Naive thymus-derived CD4-positive, alpha-beta T cell (primary cell): ENCODE results near the gene GPR157. TPM values are rescaled to one million over a fixed set of nuclear protein-coding genes. Genes with fewer than 3 reads are reported as not detected.
A peak's percentile ranks its signal among the peaks of the same experiment; 100 is the strongest.

Experiments
- ATAC-seq: fragments of 150-1000 bp; cut with Tn5 transposase; 2 replicates; pipeline ENCODE4 v1.10.0; 2021; ENCODE audit warnings: mild to moderate bottlenecking, moderate library complexity
- CTCF ChIA-PET: fragments of 350-600 bp; sonication (Branson Sonifier 250); formaldehyde crosslinking; loops from one replicate; lab custom pipeline; 2021; ENCODE audit warnings: antibody characterized with exemption; lab: Charles Lee
- POLR2A ChIA-PET: fragments of 350-600 bp; sonication (Branson Sonifier 250); formaldehyde crosslinking; loops from one replicate; lab custom pipeline; 2021; ENCODE audit warnings: antibody characterized with exemption, inconsistent platforms; lab: Charles Lee
- DNase-seq, 9 donors: peaks; one replicate each; pipeline versions ENCODE4 v3.0.0 to v3.0.0-alpha.2; 2020 to 2022; ENCODE audit warnings: mixed read lengths in 1 of 9
- H3K27ac ChIP-seq: one replicate; pipeline ENCODE4 v1.7.0; 2013; ENCODE audit warnings: mild to moderate bottlenecking, low read depth, low read length, moderate library complexity
- H3K27me3 ChIP-seq, 2 donors: one replicate each; pipeline ENCODE4 v1.7.0; 2013; ENCODE audit warnings: low read length in 2 of 2, mild to moderate bottlenecking in 2 of 2, moderate library complexity in 2 of 2; ENCODE audit not compliant: control insufficient read depth in 2 of 2, insufficient read depth in 2 of 2
- H3K36me3 ChIP-seq, 3 experiments: 1 replicate in 2 of 3; 2 replicates in 1 of 3; pipeline ENCODE4 v1.7.0; 2013; ENCODE audit warnings: low read length in 3 of 3, mild to moderate bottlenecking in 3 of 3, moderate library complexity in 1 of 3; ENCODE audit not compliant: insufficient read depth in 3 of 3, control insufficient read depth in 2 of 3
- H3K4me1 ChIP-seq, 2 donors: one replicate each; pipeline ENCODE4 v1.7.0; 2013; ENCODE audit warnings: low read length in 2 of 2, mild to moderate bottlenecking in 2 of 2, moderate library complexity in 1 of 2; ENCODE audit not compliant: control insufficient read depth in 2 of 2, insufficient read depth in 2 of 2
- H3K4me3 ChIP-seq: 2 replicates; pipeline ENCODE4 v1.7.0; 2013; ENCODE audit warnings: mild to moderate bottlenecking, low read length
- H3K9me3 ChIP-seq, 3 experiments: 1 replicate in 2 of 3; 2 replicates in 1 of 3; pipeline ENCODE4 v1.7.0; 2013; ENCODE audit warnings: low read length in 3 of 3; ENCODE audit not compliant: control insufficient read depth in 2 of 3
- H3K27ac Mint-ChIP-seq, 9 donors: one replicate each; pipeline ENCODE4 v1.8.0; 2020 to 2022; ENCODE audit warnings: mixed read lengths in 9 of 9, mild to moderate bottlenecking in 8 of 9, moderate library complexity in 5 of 9, inconsistent platforms in 2 of 9
- H3K27me3 Mint-ChIP-seq, 5 donors: one replicate each; pipeline ENCODE4 v1.8.0; 2021 to 2022; ENCODE audit warnings: mixed read lengths in 5 of 5, mild to moderate bottlenecking in 1 of 5
- H3K36me3 Mint-ChIP-seq, 5 donors: one replicate each; pipeline ENCODE4 v1.8.0; 2020 to 2022; ENCODE audit warnings: mixed read lengths in 5 of 5, mild to moderate bottlenecking in 3 of 5, inconsistent platforms in 1 of 5
- H3K4me1 Mint-ChIP-seq, 7 donors: one replicate each; pipeline ENCODE4 v1.8.0; 2020 to 2022; ENCODE audit warnings: mixed read lengths in 7 of 7, mild to moderate bottlenecking in 3 of 7, inconsistent platforms in 1 of 7
- H3K4me3 Mint-ChIP-seq, 10 donors: one replicate each; pipeline ENCODE4 v1.8.0; 2020 to 2022; ENCODE audit warnings: mild to moderate bottlenecking in 10 of 10, mixed read lengths in 10 of 10, moderate library complexity in 6 of 10, inconsistent platforms in 2 of 10
- H3K9me3 Mint-ChIP-seq, 11 donors: one replicate each; pipeline ENCODE4 v1.8.0; 2020 to 2022; ENCODE audit warnings: mixed read lengths in 11 of 11, mild to moderate bottlenecking in 4 of 11, inconsistent platforms in 1 of 11, moderate library complexity in 1 of 11
- intact Hi-C, 2 donors: fragments of 100-400 bp; cut with micrococcal nuclease; formaldehyde crosslinking; loops; one replicate each; pipeline ENCODE4 v1.15.1; 2023
- polyA plus RNA-seq, 2 donors: library from polyadenylated mRNA; unstranded; fragments of 300-500 nt; fragmentation: Illumina TruSeq; gene quantifications; one replicate each; pipeline ENCODE4 v1.2.3, GENCODE V29; 2021
- total RNA-seq, 6 experiments: library from RNA in 5 of 6; stranded (reverse) in 5 of 6; gene quantifications; 1 replicate in 5 of 6; 2 replicates in 1 of 6; pipeline ENCODE4 v1.2.3 and lab custom pipeline; 2021 to 2026

Gene GPR157
- total and polyA plus RNA-seq, 7 experiments from 2014 or later = 1.4 to 14.1 (median 5.2) TPM

DNA sequence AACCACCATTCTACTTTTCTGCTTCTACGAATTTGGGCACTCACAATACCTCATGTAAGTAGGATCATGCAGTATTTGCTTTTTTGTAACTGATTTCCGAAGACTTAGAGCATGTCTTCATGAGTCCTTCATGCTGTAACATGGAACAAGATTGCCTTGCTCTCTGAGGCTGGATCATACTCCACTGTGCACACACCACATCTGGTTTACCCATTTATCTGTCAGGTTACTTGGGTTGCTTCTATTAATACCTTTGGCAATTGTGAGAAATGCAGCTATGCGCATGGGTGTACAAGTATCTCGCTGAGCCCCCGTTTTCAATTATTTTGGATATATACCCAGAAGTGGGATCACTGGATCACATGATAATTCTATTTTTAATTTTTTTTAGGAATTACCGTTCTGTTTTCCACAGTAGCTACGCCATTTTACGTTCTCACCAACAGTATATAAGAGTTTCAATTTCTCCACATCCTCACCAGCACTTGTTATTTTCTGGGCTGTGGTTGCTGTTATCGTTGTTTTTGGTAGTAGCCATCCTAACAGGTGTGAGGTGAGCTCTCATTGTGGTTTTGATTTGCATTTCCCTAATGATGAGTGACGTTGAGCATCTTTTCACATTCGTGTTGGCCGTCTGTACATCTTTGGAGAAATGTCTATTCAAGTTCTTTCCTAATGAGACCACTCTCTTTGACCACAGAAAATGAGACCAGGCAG lies 48.8 kb downstream of the GPR157 start:
- no peak for ATAC-seq
- no peaks in the 10 kb centered on the region for H3K36me3 ChIP-seq
- POLR2A ChIA-PET = no interaction called here
- Mint-ChIP-seq H3K4me3 (peak overlapping the region in 1 of 10 donors; percentile 41), H3K36me3 (peaks cover 0 to 10% (median 0%) of the 10 kb centered on the region in 5 donors), H3K27me3 (peaks cover 6 to 20% (median 11%) of the 10 kb centered on the region in 5 donors), H3K4me1 (peaks cover 18 to 68% (median 36%) of the 10 kb centered on the region in 7 donors), H3K27ac (peak overlapping the region in 1 of 9 donors; percentile 54), H3K9me3 (no peaks in the 10 kb centered on the region)
- H3K4me1 ChIP-seq = no peaks in the 10 kb centered on the region
- CTCF ChIA-PET = no interaction called here
- no peak overlapping the region for H3K27ac ChIP-seq
- DNase-seq = no peak
- no peaks in the 10 kb centered on the region for H3K27me3 ChIP-seq
- no peaks in the 10 kb centered on the region for H3K9me3 ChIP-seq
- no peak overlapping the region for H3K4me3 ChIP-seq
- intact Hi-C loops = no loop called here

DNA sequence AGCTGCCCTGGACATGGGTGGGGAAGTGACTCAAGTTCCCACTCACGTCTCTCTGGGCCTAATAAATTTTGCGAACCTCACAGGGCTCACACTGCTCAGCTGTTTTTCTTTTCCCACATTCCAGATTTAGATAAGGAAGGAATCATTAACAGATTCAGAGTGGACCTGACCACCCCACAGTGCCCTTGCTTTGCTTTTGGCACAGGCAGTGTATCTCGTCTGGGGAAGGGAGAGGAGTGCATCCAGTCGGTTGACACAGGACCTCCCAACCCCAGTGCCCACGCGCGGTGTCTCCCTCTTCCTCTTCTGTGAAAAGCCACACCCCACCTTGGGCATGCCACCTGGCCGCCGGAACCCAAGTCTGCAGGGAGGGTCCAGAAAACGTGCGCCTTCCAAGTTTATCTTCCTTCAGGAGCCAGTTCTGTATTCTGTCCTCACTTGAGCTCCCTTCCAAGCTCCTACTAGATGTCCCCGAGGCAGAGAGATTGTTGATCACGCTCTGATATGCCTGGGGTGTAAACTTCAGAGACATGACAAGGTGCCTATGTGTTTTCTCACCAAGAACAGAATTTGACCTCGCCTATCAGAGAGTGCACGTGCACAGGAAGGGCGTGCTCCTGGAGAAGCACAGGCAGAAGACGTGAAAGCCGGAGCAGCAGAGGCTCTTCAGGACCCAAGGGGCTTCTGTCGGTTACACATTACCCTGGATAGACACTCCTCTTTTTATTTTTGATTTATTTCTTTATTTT lies 50.0 kb downstream of the GPR157 start:
- DNase-seq (no peak), ATAC-seq (no peak)
- no peaks in the 10 kb centered on the region for H3K9me3 ChIP-seq
- H3K36me3 ChIP-seq = no peaks in the 10 kb centered on the region
- Mint-ChIP-seq H3K9me3 (no peaks in the 10 kb centered on the region), H3K27me3 (peaks cover 6 to 22% (median 16%) of the 10 kb centered on the region in 5 donors), H3K36me3 (peaks cover 0 to 10% (median 0%) of the 10 kb centered on the region in 5 donors), H3K4me1 (peaks cover 18 to 73% (median 41%) of the 10 kb centered on the region in 7 donors), H3K27ac (peak overlapping the region in 1 of 9 donors; percentile 24), H3K4me3 (peak overlapping the region in 2 of 10 donors; percentile 37 to 48)
- intact Hi-C loops = no loop called here
- no peaks in the 10 kb centered on the region for H3K4me1 ChIP-seq
- ChIA-PET CTCF (no interaction called here), POLR2A (no interaction called here)
- no peak overlapping the region for H3K27ac ChIP-seq
- no peaks in the 10 kb centered on the region for H3K27me3 ChIP-seq
- H3K4me3 ChIP-seq = no peak overlapping the region

DNA sequence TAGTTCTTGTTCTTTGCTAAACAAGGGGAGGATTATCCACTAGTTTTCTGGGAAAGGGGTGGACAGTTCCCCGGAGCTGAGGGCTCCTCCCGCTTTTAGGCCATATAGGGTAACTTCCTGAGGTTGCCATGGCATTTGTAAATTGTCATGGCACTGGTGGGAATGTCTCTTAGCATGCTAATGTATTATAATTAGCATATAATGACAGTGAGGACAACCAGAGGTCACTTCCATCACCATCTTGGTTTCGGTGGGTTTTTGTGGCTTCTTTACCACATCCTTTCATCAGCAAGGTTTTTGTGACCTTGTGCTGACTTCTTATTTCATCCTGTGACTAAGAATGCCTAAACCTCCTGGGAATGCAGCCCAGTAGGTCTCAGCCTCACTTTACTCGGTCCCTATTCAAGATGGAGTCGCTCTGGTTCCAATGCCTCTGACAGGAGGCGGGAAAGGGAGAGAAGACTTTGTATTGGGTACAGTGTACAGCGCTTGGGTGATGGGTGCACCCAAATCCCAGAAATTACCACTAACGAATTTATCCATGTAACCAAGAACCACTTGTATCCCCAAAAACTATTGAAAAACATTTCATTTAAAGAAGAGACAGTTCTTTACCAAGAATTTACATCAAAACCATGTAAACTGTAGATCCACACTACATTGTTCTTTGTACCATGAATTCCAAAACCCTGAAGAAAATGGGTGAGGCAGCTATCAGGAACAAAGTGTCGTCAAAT lies 50.7 kb downstream of the GPR157 start:
- Histone ChIP-seq H3K36me3 (no peaks in the 10 kb centered on the region), H3K4me1 (no peaks in the 10 kb centered on the region), H3K4me3 (no peak overlapping the region), H3K9me3 (no peaks in the 10 kb centered on the region), H3K27ac (no peak overlapping the region), H3K27me3 (no peaks in the 10 kb centered on the region)
- Mint-ChIP-seq H3K27me3 (peaks cover 6 to 22% (median 17%) of the 10 kb centered on the region in 5 donors), H3K4me1 (peaks cover 18 to 72% (median 41%) of the 10 kb centered on the region in 7 donors), H3K4me3 (peak overlapping the region in 1 of 10 donors; percentile 48), H3K36me3 (peaks cover 0 to 10% (median 0%) of the 10 kb centered on the region in 5 donors), H3K27ac (peak overlapping the region in 1 of 9 donors; percentile 50), H3K9me3 (no peaks in the 10 kb centered on the region)
- ATAC-seq (peak; percentile 38), DNase-seq (no peak)
- POLR2A ChIA-PET = no interaction called here
- CTCF ChIA-PET = interaction anchor here (0.5 kb wide), 1 partner anchor 20 kb away, joined by 3 read pairs; no protein-coding TSS in a partner anchor
- intact Hi-C loops = no loop called here

DNA sequence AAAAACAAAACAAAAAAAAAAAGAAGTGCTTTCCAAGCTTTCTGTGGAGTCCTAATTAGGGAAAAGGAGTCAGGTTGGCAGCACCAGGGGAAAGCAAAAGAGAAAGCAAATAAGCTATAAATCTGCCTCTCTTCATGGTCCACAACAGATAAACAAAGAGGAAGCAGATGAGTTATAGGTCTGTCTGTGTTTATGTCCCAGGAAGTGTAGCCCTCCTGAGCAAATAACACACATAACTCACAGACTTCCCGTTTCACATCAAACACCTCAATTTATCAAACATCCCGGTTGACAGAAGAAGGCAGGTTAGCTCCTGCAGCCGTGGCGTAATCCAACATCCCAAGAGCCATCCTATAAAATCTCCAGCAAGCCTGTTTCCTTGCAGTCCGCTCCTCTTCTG lies 53.9 kb downstream of the GPR157 start:
- Mint-ChIP-seq H3K27ac (peak overlapping the region in 3 of 9 donors; percentile 12 to 79 (median 24)), H3K36me3 (peaks cover 0 to 6% (median 0%) of the 10 kb centered on the region in 5 donors), H3K27me3 (peaks cover 6 to 26% (median 17%) of the 10 kb centered on the region in 5 donors), H3K4me1 (peaks cover 7 to 47% (median 29%) of the 10 kb centered on the region in 7 donors), H3K4me3 (peak overlapping the region in 4 of 10 donors; percentile 3 to 49 (median 42)), H3K9me3 (no peaks in the 10 kb centered on the region)
- Histone ChIP-seq H3K4me1 (no peaks in the 10 kb centered on the region), H3K9me3 (no peaks in the 10 kb centered on the region), H3K27me3 (no peaks in the 10 kb centered on the region), H3K4me3 (no peak overlapping the region), H3K27ac (no peak overlapping the region), H3K36me3 (no peaks in the 10 kb centered on the region)
- ChIA-PET CTCF (no interaction called here), POLR2A (no interaction called here)
- DNase-seq (no peak), ATAC-seq (peak; percentile 55)
- intact Hi-C loops = no loop called here

DNA sequence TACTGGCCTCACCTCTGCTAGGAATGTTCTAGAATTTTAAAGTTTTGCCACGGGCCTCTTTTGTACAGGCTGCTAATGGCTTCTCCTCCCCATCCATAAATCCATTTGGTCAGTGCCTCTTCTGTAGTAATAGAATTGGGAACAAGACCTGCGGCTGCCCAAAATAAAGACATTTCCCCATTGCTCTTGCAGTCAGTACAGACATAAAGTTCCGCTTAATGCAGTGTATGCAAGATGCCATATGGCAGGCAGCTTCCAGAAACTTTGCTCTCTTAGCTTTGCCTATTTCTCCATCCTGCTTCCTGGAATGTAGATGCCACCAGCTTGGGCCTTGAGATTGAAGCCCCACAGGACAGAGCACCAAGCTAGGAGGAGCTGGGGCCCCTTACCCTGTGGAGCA lies 55.8 kb downstream of the GPR157 start:
- no peak overlapping the region for H3K4me3 Mint-ChIP-seq
- intact Hi-C loops = no loop called here
- CTCF ChIA-PET = no interaction called here
- ATAC-seq (no peak), DNase-seq (no peak)
- peak overlapping the region in 1 of 9 donors; percentile 27 for H3K27ac Mint-ChIP-seq
- no peaks in the 10 kb centered on the region for H3K9me3 Mint-ChIP-seq
- Histone ChIP-seq H3K27me3 (no peaks in the 10 kb centered on the region), H3K4me1 (no peaks in the 10 kb centered on the region), H3K36me3 (no peaks in the 10 kb centered on the region), H3K4me3 (no peak overlapping the region), H3K9me3 (no peaks in the 10 kb centered on the region), H3K27ac (no peak overlapping the region)
- H3K27me3 Mint-ChIP-seq = peaks cover under 1 to 22% (median 12%) of the 10 kb centered on the region in 5 donors
- H3K36me3 Mint-ChIP-seq = no peaks in the 10 kb centered on the region
- POLR2A ChIA-PET = no interaction called here
- peaks cover 0 to 41% (median 28%) of the 10 kb centered on the region in 7 donors for H3K4me1 Mint-ChIP-seq

DNA sequence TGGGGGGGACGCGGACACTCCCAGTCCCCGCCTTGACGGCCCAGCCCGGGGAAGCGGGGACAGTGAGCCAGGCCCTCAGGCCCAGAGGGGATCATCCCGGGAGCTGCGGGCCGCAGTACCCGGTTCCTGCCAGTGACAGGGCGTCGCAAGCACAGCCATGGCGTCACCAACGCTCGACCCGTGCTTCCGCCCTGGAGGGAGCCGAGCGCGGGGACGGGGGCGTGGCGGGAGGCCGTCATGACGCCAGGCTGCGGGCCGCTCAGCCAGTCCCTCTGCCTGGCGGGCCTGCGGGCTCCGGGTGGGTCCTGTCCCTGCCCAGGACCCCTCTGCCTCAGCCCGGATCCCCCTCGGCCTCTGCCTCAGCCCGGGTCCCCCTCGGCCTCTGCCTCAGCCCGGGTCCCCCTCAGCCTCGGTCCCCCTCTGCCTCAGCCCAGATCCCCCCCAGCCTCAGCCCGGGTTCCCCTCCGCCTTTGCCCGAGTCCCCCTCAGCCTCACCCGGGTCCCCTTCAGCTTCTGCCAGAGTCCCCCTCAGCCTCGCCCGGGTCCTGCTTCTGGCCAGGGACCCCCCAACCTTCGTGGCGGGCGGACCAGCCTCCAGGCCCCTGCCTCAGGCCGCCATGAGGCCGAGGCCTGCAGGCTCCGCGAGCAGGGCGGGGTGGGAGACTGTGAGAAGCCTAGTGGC lies 57.2 kb downstream of the GPR157 start:
- DNase-seq = no peak
- CTCF ChIA-PET = no interaction called here
- H3K27me3 Mint-ChIP-seq = peaks cover 0 to 22% (median 12%) of the 10 kb centered on the region in 5 donors
- POLR2A ChIA-PET = no interaction called here
- H3K4me3 Mint-ChIP-seq = no peak overlapping the region
- no peak for ATAC-seq
- Histone ChIP-seq H3K27me3 (no peaks in the 10 kb centered on the region), H3K27ac (no peak overlapping the region), H3K4me1 (no peaks in the 10 kb centered on the region), H3K4me3 (no peak overlapping the region), H3K36me3 (no peaks in the 10 kb centered on the region), H3K9me3 (no peaks in the 10 kb centered on the region)
- H3K36me3 Mint-ChIP-seq = no peaks in the 10 kb centered on the region
- peaks cover 0 to 34% (median 25%) of the 10 kb centered on the region in 7 donors for H3K4me1 Mint-ChIP-seq
- intact Hi-C loops = no loop called here
- no peaks in the 10 kb centered on the region for H3K9me3 Mint-ChIP-seq
- H3K27ac Mint-ChIP-seq = no peak overlapping the region
